ENCODE measurements around the gene NUFIP2.

- no peak for TF ChIP-seq CTCF (IDR thresholded peaks at IDR 0.05; ENCODE audit: low read depth, low read length, missing input control)
- no peak for TF ChIP-seq YY1 (IDR thresholded peaks at IDR 0.05)
- no peak for TF ChIP-seq JUND (IDR thresholded peaks at IDR 0.05)
- no peak for TF ChIP-seq ZBTB33 (IDR thresholded peaks at IDR 0.05)
Observed at GRCh38 chr17:29299031-29299430, 5.1 kb upstream of the NUFIP2 start.
